ENCODE results near the gene IL1RAPL1.

GRCh38 chrX:28599957-28600356, 12.7 kb downstream of the IL1RAPL1 start:
- TF ChIP-seq CTCF (conservative IDR thresholded peaks at IDR 0.05; ENCODE audit: low read length) (no peak), EZH2phosphoT487 (IDR thresholded peaks at IDR 0.05; ENCODE audit: borderline replicate concordance) (no peak)
